GM12878 (cell line): ENCODE results near the gene COIL. TPM values are rescaled to one million over a fixed set of nuclear protein-coding genes. Genes with fewer than 3 reads are reported as not detected.

Experiments
- ATAC-seq: fragments of 200-7000 bp; cut with Tn5 transposase; 3 replicates; pipeline ENCODE4 v1.9.1; 2020; ENCODE audit warnings: mild to moderate bottlenecking, moderate library complexity
- BruUV-seq: library from RNA; stranded (reverse); fragments of 400-500 nt; replicated peaks from 2 replicates; lab custom pipeline; 2021; lab: Mats Ljungman, UMichigan
- CTCF ChIA-PET: fragments of 300-600 bp; sonication (Branson Sonifier 250); formaldehyde crosslinking; extraction: SDS; loops from one replicate; lab custom pipeline; 2021; ENCODE audit warnings: inconsistent platforms; lab: Yijun Ruan, JAX
- POLR2A ChIA-PET: fragments of 350-600 bp; formaldehyde crosslinking; extraction: SDS; loops from one replicate; lab custom pipeline; 2021; ENCODE audit warnings: inconsistent platforms; lab: Charles Lee
- RAD21 ChIA-PET: fragments of 300-600 bp; sonication (Branson Sonifier 250); formaldehyde crosslinking; loops from one replicate; lab custom pipeline; 2023; ENCODE audit warnings: antibody characterized with exemption; ENCODE audit not compliant: unreplicated experiment; lab: Charles Lee
- SMC1A ChIA-PET: fragments of 300-600 bp; sonication (Branson Sonifier 250); formaldehyde crosslinking; loops from one replicate; lab custom pipeline; 2023; ENCODE audit not compliant: unreplicated experiment, uncharacterized antibody; lab: Charles Lee
- DNase-seq: peaks from one replicate; pipeline ENCODE4 v3.0.0-alpha.2; 2011; ENCODE audit warnings: low read depth, low spot score
- FAIRE-seq: peaks from 3 replicates; lab custom pipeline; 2011; peaks lifted over from hg19 to GRCh38; lab: Jason Lieb, UNC
- H2AFZ ChIP-seq: 2 replicates; pipeline ENCODE4 v1.6.0; 2011; ENCODE audit warnings: low read depth, low read length, control low read depth; ENCODE audit not compliant: control insufficient read depth
- H3K27ac ChIP-seq: 2 replicates; pipeline ENCODE4 v1.5.1; 2011; ENCODE audit warnings: control low read depth; ENCODE audit not compliant: control insufficient read depth, insufficient read depth
- H3K27me3 ChIP-seq, 2 experiments: replicated peaks in 1 of 2; 2 replicates each; pipeline versions ENCODE4 v1.6.0 to v1.6.1; 2011; ENCODE audit warnings: low read length in 1 of 2; ENCODE audit not compliant: control insufficient read depth in 2 of 2, insufficient read depth in 2 of 2
- H3K36me3 ChIP-seq, 2 experiments: 2 replicates each; pipeline ENCODE4 v1.5.1; 2011; ENCODE audit warnings: low read length in 1 of 2; ENCODE audit not compliant: control insufficient read depth in 2 of 2, insufficient read depth in 2 of 2
- H3K4me1 ChIP-seq: 2 replicates; pipeline ENCODE4 v1.6.1; 2011; ENCODE audit warnings: mild to moderate bottlenecking, low read length, moderate library complexity, mixed read lengths; ENCODE audit not compliant: control insufficient read depth, insufficient read depth
- H3K4me2 ChIP-seq: 2 replicates; pipeline ENCODE4 v1.6.0; 2011; ENCODE audit warnings: control low read depth; ENCODE audit not compliant: control insufficient read depth, insufficient read depth
- H3K4me3 ChIP-seq: fragments of 200-600 bp; sonication (generic); 2 replicates; pipeline ENCODE4 v1.5.1; 2016
- H3K79me2 ChIP-seq: 2 replicates; pipeline ENCODE4 v1.6.0; 2011; ENCODE audit warnings: low read length; ENCODE audit not compliant: control insufficient read depth, insufficient read depth
- H3K9ac ChIP-seq: 2 replicates; pipeline ENCODE4 v1.8.0; 2011; ENCODE audit warnings: low read length, control low read depth, mixed read lengths; ENCODE audit not compliant: control insufficient read depth, insufficient read depth
- H3K9me3 ChIP-seq: replicated peaks from 3 replicates; pipeline ENCODE4 v1.5.1; 2011; ENCODE audit warnings: mild to moderate bottlenecking, low read length; ENCODE audit not compliant: control insufficient read depth, insufficient read depth
- H4K20me1 ChIP-seq: 2 replicates; pipeline ENCODE4 v1.6.0; 2011; ENCODE audit not compliant: control insufficient read depth, insufficient read depth
- CEBPB ChIP-seq, 2 experiments: fragments of 150-350 bp in 1 of 2; IDR thresholded peaks; 2 replicates each; pipeline ENCODE4 v1.6.1; 2012 to 2014; ENCODE audit warnings: low read depth in 2 of 2, low read length in 2 of 2, borderline replicate concordance in 1 of 2, inconsistent platforms in 1 of 2
- DPF2 ChIP-seq: fragments of 450-650 bp; IDR thresholded peaks from 2 replicates; pipeline ENCODE4 v1.6.1; 2017; ENCODE audit warnings: mild to moderate bottlenecking
- GATAD2B ChIP-seq: fragments of 450-650 bp; conservative IDR thresholded peaks from 2 replicates; pipeline ENCODE4 v1.6.1; 2017; ENCODE audit warnings: low read depth, mild to moderate bottlenecking, moderate library complexity
- MXI1 ChIP-seq: fragments of 150-350 bp; IDR thresholded peaks from 2 replicates; pipeline ENCODE4 v1.6.1; 2011; ENCODE audit warnings: low read depth, mild to moderate bottlenecking, inconsistent platforms, low read length, improper control_type of control experiment
- NR2C2 ChIP-seq: IDR thresholded peaks from 2 replicates; pipeline ENCODE4 v1.6.1; 2011; ENCODE audit warnings: borderline replicate concordance, low read depth; ENCODE audit not compliant: control insufficient read depth, insufficient read length
- PAX8 ChIP-seq: fragments of 450-650 bp; IDR thresholded peaks from 2 replicates; pipeline ENCODE4 v1.6.1; 2017; ENCODE audit warnings: mild to moderate bottlenecking, moderate library complexity
- POLR2AphosphoS5 ChIP-seq: IDR thresholded peaks from 2 replicates; pipeline ENCODE4 v1.6.1; 2011; ENCODE audit warnings: mild to moderate bottlenecking, low read length, inconsistent platforms
- RB1 ChIP-seq: fragments of 450-650 bp; formaldehyde crosslinking; IDR thresholded peaks from 2 replicates; pipeline ENCODE4 v1.6.1; 2017; ENCODE audit warnings: mild to moderate bottlenecking, borderline replicate concordance
- RCOR1 ChIP-seq: conservative IDR thresholded peaks from 2 replicates; pipeline ENCODE4 v1.6.1; 2012; ENCODE audit warnings: low read depth, low read length, improper control_type of control experiment
- SP1 ChIP-seq: IDR thresholded peaks from one replicate; pipeline ENCODE4 v1.6.1; 2011; ENCODE audit warnings: low read depth, low read length
- SPI1 ChIP-seq: IDR thresholded peaks from 2 replicates; pipeline ENCODE4 v1.6.1; 2011; ENCODE audit warnings: low read depth, mild to moderate bottlenecking, low read length, moderate library complexity, borderline replicate concordance; ENCODE audit not compliant: insufficient read depth
- TBL1XR1 ChIP-seq: IDR thresholded peaks from 2 replicates; pipeline ENCODE4 v1.6.1; 2012; ENCODE audit warnings: low read depth, low read length, improper control_type of control experiment
- ZNF217 ChIP-seq: fragments of 450-650 bp; IDR thresholded peaks from 2 replicates; pipeline ENCODE4 v1.6.1; 2017; ENCODE audit warnings: antibody characterized with exemption, mild to moderate bottlenecking
- WGBS: methylation state at CpG from one replicate; pipeline ENCODE4 v1.1.6; 2016; ENCODE audit warnings: low lambda C conversion rate; ENCODE audit not compliant: insufficient replicate concordance, insufficient coverage; ENCODE audit errors: missing lambda C conversion rate; 5-methylcytosine and 5-hydroxymethylcytosine counted together
- in situ Hi-C: fragments of 300-500 bp; cut with MboI; formaldehyde crosslinking; loops from 9 replicates; pipeline ENCODE4 v1.14.3; 2018; ENCODE audit warnings: mixed read lengths
- intact Hi-C: fragments of 100-400 bp; cut with micrococcal nuclease; formaldehyde crosslinking; loops from one replicate; pipeline ENCODE4 v1.14.2; 2022; ENCODE audit not compliant: unreplicated experiment
- polyA plus RNA-seq, 11 experiments: library from polyadenylated mRNA; depleted of rRNA in 4 of 11; unstranded in 6 of 11; stranded (reverse) in 5 of 11; fragments of >200 nt; fragmentation: Nextera tagmentation in 4 of 11; fragmentation: Illumina TruSeq in 1 of 11; extraction: Ambion mirVana in 4 of 11; extraction: Trizol in 1 of 11; gene quantifications; 1 replicate in 1 of 11; 2 replicates in 10 of 11; pipeline versions ENCODE4 v1.2.1 to v1.2.3, GENCODE V29; 2011 to 2016; ENCODE audit warnings: inconsistent platforms in 2 of 11, missing spikeins in 2 of 11, low read depth in 1 of 11
- total RNA-seq, 4 experiments: library from RNA; depleted of rRNA in 3 of 4; stranded (reverse); fragments of >200 nt in 3 of 4; fragmentation: Illumina TruSeq in 1 of 4; extraction: Trizol in 1 of 4; gene quantifications; 2 replicates each; pipeline versions ENCODE4 v1.2.1 to v1.2.3, GENCODE V29; 2013 to 2021
- TF ChIP-seq, protein P1 (sequence below): fragments of 450-650 bp; IDR thresholded peaks from 2 replicates; pipeline ENCODE4 v1.6.1; 2018; ENCODE audit warnings: mild to moderate bottlenecking, low read depth, moderate library complexity; ENCODE audit not compliant: partially characterized antibody
- TF ChIP-seq, protein P2 (sequence below): fragments of 450-650 bp; formaldehyde crosslinking; IDR thresholded peaks from 2 replicates; pipeline ENCODE4 v1.5.0; 2022; ENCODE audit warnings: mild to moderate bottlenecking, missing genetic modification characterization

Gene COIL
- total and polyA plus RNA-seq, 10 of the 15 experiments (the other 5 are each of a cell fraction or from before 2014, with no cell fraction given): 13.7 to 24.3 (median 17.4) TPM

DNA sequence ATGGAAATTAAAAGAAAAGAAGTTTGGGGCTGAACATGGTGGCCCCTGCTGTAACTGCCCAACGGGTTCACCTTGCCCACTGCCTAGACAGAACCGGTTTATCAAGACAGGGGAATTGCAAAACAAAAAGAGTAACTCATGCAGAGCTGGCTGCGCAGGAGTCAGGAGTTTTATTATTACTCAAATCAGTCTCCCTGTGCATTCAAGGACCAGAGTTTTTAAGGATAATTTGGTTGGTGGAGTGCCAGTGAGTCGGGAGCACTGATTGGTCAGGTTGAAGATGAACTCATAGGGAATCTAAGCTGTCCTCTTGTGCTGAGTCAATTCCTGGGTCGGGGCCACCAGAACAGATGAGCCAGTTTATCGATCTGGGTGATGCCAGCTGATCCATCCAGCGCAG lies 12.7 kb upstream of the COIL start (continued):
- no peak for TF ChIP-seq MXI1
- TF ChIP-seq SP1: no peak

DNA sequence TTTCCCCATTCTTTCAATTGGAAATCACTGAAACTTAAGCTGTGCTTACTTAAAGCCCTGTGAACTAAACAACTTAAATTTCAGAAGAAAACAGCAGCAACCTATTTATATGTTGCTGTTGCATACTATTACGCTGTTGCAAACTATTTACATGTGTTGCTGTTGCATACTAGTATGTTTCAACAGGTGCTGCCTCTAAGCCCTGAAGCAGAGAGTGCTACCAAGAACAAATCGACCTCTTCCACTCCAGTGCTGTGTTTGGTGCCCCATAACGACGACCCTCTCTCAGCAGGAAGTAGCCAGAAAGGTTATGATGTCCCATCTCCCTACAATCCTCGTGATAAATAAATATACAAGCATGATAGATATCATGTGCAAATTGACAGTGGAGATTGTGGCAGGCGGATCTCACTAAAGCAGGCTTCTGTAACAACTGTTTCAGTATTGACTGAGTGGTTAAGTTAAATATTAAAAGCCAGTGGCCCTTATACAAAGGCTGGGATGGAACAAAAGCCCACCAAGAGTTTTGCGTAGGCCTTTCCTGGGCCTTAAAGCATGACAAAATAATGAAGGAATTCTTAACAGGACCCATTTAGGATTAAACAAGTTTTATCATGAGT lies 11.4 kb upstream of the COIL start:
- CTCF ChIA-PET: no interaction called here
- Histone ChIP-seq H4K20me1 (no peaks in the 10 kb centered on the region), H2AFZ (no peak overlapping the region), H3K4me3 (no peak overlapping the region), H3K27me3 (no peaks in the 10 kb centered on the region), H3K79me2 (no peaks in the 10 kb centered on the region), H3K9me3 (no peaks in the 10 kb centered on the region), H3K4me1 (no peaks in the 10 kb centered on the region), H3K36me3 (no peaks in the 10 kb centered on the region), H3K9ac (no peak overlapping the region), H3K27ac (no peak overlapping the region), H3K4me2 (no peak overlapping the region)
- DNase-seq: no peak
- SMC1A ChIA-PET: interaction anchor here (1.0 to 1.1 kb wide), 2 partner anchors 10 to 13 kb away, joined by 3 to 4 read pairs; no protein-coding TSS in a partner anchor
- no peak for TF ChIP-seq CEBPB (IDR thresholded peaks at IDR 0.05; ENCODE audit: borderline replicate concordance in 1 of 2, low read depth in 2 of 2, low read length in 2 of 2)
- TF ChIP-seq POLR2AphosphoS5: no peak
- TF ChIP-seq PAX8: no peak
- TF ChIP-seq, protein P1, sequence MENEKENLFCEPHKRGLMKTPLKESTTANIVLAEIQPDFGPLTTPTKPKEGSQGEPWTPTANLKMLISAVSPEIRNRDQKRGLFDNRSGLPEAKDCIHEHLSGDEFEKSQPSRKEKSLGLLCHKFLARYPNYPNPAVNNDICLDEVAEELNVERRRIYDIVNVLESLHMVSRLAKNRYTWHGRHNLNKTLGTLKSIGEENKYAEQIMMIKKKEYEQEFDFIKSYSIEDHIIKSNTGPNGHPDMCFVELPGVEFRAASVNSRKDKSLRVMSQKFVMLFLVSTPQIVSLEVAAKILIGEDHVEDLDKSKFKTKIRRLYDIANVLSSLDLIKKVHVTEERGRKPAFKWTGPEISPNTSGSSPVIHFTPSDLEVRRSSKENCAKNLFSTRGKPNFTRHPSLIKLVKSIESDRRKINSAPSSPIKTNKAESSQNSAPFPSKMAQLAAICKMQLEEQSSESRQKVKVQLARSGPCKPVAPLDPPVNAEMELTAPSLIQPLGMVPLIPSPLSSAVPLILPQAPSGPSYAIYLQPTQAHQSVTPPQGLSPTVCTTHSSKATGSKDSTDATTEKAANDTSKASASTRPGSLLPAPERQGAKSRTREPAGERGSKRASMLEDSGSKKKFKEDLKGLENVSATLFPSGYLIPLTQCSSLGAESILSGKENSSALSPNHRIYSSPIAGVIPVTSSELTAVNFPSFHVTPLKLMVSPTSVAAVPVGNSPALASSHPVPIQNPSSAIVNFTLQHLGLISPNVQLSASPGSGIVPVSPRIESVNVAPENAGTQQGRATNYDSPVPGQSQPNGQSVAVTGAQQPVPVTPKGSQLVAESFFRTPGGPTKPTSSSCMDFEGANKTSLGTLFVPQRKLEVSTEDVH: no peak
- TF ChIP-seq ZNF217: no peak
- no peak for TF ChIP-seq DPF2
- no peak for TF ChIP-seq RB1
- TF ChIP-seq RCOR1: no peak
- TF ChIP-seq TBL1XR1: no peak
- TF ChIP-seq GATAD2B: no peak
- TF ChIP-seq SPI1: no peak
- TF ChIP-seq NR2C2: no peak
- TF ChIP-seq, protein P2, sequence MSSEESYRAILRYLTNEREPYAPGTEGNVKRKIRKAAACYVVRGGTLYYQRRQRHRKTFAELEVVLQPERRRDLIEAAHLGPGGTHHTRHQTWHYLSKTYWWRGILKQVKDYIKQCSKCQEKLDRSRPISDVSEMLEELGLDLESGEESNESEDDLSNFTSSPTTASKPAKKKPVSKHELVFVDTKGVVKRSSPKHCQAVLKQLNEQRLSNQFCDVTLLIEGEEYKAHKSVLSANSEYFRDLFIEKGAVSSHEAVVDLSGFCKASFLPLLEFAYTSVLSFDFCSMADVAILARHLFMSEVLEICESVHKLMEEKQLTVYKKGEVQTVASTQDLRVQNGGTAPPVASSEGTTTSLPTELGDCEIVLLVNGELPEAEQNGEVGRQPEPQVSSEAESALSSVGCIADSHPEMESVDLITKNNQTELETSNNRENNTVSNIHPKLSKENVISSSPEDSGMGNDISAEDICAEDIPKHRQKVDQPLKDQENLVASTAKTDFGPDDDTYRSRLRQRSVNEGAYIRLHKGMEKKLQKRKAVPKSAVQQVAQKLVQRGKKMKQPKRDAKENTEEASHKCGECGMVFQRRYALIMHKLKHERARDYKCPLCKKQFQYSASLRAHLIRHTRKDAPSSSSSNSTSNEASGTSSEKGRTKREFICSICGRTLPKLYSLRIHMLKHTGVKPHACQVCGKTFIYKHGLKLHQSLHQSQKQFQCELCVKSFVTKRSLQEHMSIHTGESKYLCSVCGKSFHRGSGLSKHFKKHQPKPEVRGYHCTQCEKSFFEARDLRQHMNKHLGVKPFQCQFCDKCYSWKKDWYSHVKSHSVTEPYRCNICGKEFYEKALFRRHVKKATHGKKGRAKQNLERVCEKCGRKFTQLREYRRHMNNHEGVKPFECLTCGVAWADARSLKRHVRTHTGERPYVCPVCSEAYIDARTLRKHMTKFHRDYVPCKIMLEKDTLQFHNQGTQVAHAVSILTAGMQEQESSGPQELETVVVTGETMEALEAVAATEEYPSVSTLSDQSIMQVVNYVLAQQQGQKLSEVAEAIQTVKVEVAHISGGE (CRISPR knock-in tag): no peak
- FAIRE-seq: no peak
- ATAC-seq: no peak
- RAD21 ChIA-PET: no interaction called here
- intact Hi-C loops: no loop called here
- 36% methylated on average over 7 of the region's 7 CpGs for WGBS
- in situ Hi-C loops: no loop called here
- POLR2A ChIA-PET: interaction anchor here (0.6 kb wide), 1 partner anchor 14 kb away, joined by 4 read pairs; no protein-coding TSS in a partner anchor
- no TSS peak for BruUV-seq
